GM21786 (cell line): ENCODE results near the gene MYLK.

Experiments used
- ATAC-seq: cut with Tn5 transposase; IDR thresholded peaks from one replicate; pipeline ENCODE4 v1.9.1; 2021; ENCODE audit not compliant: unreplicated experiment

MYLK gene

GRCh38 chr3:123682781-123683504, 201.2 kb downstream of the MYLK start:
- ATAC-seq: no peak

DNA sequence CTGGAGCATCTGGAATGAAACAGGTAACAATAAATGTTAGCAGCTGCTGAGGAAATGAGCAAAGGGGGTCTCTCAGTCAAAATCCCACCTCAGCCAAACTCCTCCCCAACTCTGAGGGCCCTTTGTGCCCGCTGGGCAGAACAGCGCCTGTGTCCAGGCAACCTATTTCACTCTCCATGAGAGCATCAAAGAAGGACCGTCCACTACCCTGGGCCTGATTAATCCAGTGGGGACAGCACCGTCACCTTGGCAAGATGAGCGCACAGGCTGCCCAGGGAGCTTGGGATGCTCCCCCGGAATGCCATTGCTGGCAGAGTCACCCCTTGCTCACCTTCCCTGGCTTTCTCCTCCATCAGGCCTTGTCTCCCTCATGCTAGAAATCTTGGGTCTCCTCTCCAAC, 201.8 kb downstream of the MYLK start:
- ATAC-seq: no peak

DNA sequence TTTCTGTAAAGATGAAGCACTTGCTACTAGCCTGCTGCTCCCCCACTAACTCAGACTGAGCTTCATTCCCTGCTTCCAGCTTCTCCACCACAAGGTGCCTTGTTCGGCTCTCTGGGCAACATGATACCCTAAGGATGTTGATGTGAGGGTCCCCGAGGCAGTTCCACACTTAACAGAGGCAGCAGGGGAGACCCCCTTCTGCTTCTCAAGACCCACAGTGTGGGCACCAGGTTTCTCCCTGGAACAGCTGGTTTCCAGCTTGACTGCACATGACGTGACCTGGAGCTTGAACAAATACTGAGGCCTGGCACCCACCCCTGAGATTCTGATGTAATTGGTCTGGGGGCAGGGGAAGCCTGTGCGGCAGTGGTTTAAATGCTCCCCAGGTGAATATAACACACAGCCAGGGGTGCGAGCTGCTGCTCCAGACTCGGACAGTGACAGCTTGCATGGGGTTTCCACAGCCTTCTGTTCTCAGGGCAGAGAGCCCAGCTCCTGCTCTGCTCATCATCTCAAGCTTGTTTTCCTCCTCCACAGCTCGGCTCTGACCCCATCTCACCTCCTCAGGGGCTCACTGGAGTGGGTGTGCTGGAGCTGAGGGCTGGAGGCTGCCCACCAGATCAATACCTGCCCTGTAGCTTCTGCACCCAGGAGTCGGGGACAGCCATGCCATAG, 204.3 kb downstream of the MYLK start:
- no peak for ATAC-seq

DNA sequence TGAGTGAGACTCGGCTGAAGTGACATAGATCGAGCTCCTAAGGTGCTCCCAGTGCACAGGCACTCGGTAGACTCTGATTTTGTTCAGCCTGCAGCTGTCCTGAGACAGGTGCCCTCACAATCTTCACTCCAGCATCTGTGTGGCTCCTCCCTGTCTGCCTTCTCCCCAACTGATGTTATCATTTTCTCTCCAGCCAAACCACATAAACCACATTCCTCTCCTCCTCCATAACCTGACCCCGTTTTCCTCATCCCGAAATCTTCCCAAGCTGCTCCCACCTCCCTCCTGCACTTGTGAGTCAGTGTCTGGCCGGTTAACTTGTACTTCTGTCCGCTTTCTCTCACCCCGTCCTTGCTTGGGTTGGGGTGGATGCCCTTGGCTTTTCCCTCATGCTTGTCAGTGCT, 206.0 kb downstream of the MYLK start:
- ATAC-seq: no peak

DNA sequence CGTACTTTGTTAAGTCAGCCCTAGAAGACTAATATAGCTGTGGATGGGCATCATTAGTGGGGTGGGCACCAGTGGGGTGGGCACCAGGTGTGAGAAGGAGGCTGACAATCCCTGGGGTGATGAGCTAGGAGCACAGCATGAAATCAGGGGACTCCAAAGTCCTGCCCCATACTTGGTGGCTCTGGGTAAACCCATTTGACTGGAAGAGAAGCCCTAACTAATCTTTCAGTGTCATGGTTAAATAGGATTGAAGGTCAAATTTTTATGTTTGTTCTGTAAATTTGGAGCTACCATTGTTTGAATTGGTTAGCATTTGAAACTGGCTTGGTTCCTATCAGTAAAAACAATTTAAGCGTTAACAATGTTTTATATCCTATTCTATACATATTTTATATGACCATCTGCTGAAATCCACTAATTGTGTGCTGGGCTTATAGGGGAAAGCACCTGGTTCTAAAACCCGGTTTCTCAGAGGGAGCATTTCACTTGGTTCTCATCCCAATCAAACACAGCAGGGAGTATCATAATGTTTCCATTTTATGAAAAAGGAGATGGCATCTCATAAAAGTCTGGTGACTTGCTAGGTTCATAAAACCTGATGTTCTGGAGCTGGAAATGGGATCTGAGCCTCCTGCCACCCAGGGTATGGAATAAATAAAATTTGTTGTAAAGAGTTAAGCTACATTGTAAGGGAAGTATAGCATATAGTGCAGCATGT, 211.5 kb downstream of the MYLK start:
- no peak for ATAC-seq

- no peak for ATAC-seq
Measured at GRCh38 chr3:123670743-123671142, 213.4 kb downstream of the MYLK start.

- no peak for ATAC-seq
Measured at GRCh38 chr3:123668906-123669305, 215.2 kb downstream of the MYLK start.

- ATAC-seq: no peak
Measured at GRCh38 chr3:123667784-123668183, 216.3 kb downstream of the MYLK start.

DNA sequence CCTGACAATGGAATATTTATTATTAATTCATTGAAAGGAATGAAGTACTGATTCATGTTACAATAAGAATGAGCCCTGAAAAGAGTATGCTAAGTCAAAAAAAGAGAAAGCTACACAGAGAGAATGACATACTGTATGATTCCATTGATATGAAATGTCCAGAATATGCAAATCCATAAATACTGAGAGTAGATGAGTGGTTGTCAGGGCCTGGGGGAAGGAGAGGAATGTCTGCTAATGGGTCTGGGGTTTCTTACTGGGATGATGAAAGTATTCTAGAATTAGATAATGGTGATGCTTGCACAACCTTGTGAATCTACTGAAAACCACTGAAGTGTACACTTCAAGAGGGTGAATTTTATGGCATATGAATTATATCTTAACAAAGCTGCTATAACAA, 219.4 kb downstream of the MYLK start:
- no peak for ATAC-seq

DNA sequence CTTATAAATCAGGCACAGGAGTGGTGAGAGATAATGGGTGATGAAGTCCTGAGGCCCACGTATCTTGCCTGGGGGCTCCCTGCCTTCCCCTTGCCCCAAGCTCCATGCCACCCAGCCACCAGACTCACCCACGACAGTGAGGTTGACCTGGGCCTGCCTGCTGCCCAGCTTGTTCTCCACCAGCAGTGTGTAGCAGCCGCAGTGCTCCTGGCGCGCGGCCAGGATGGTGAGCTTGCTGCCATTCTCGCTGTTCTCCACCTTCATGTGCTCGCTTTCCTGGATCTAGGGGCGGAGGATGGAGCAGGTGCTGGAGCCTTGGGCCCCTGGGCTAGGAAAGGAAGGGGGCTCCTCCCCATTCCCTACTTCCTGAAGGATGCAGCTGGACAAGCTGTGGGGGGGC, 220.2 kb downstream of the MYLK start:
- ATAC-seq: no peak

DNA sequence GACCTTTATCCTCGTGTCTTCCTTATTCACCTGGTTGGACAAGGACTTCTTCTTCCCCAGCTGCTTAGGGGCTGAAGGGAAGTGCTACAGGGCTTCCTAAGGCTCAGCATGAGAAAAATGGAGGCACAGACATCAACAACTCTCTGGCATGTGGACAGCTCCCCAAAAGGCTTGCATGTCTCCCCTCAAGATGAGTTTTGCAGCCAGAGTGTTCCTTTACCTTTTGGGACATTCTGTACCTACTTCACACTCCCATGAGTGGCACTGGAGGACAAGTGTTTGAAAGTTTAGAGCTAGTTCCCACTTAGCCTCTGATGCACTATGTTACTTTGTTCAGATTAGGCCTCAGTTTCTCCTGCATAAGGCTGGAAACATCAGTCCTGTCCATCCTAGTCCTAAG, 222.2 kb downstream of the MYLK start:
- no peak for ATAC-seq

DNA sequence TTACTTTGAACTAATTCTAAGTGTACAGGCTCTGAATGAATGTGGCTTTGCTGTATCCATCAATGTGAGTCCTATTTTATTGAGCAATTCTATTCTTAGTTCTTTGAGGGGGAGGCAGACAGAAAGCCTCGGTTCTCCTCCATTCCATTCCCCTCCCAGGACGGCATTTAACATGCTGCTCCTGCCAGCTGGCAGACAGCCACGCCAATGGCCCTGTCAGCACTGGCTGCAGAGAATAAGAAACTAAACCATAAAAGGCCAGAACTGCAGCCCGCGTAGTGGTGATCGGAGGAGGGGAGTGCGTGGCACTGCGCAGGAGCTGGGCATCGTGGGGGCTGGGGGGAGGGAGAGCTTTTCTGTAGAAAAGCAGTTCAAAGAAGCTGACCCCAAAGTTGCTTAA, 223.2 kb downstream of the MYLK start:
- no peak for ATAC-seq

GRCh38 chr3:123660141-123660675, 223.9 kb downstream of the MYLK start:
- no peak for ATAC-seq

DNA sequence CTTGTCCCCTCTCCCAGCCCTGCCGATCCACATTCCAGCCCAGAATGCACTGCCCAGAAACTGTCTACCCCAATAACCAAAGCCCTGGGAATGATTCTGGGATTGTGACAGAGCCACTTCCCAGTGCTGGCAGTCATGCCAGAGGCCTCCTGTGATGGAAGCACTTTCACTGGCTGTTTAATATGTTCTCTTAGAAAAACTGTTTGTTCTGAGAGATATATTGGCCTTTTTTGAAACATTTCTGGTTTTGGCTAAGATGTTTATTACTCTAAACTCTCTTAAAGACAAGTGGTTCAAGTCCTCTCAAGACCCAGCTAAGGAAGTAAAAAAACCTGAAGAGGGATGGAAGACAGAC, 225.3 kb downstream of the MYLK start:
- no peak for ATAC-seq

DNA sequence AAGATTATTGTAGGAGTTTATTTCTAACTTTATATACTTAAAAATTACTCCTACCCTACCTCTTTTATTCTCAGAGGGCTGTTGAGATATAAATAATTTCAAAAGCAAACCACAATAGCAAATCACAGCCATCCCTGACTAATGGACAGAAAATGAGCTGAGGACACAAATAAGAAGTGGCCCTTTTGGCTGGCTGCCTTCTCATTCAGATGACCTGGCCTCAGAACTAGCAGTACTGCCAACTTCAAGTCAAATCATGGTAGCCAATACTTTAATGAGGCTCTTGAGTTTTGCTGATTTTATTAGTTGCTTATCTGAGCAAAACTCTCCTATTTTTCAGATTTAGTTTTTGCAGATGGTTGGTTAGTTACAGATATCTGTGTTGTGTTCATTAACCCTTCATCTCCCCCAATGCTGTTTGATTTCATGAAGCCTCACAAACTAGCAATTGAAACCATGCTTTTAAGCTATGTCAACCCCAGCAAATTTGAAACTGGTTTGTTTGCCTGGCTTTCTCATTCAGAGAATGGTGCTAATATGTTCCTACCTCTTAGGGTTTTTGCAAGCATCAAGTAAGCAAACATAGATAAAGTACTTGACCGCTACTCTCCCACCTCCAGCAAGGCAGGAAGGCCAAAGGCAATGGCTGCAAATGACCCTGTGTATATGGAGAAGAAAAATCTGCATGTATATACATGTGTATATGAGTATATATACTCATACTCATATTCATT, 225.8 kb downstream of the MYLK start:
- no peak for ATAC-seq

DNA sequence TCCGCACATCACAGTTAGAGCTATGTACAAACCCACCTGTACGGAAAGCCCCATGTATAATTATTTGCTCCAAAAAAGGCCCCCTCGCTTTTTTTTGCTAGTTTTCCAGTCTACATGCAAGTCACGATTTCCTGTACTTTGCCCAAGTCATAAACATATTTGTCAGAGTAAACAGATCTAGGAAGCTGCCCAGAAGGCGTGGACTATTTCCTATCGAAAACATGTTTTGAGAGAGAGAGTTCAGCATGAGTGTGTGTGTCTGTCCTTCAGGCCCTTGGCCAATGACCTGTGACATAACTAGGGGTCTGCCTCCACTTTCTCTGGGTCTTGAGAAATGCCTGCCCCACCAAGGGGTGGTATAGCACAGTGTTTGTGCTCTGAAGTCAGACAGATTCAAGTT, 226.6 kb downstream of the MYLK start:
- ATAC-seq: no peak

DNA sequence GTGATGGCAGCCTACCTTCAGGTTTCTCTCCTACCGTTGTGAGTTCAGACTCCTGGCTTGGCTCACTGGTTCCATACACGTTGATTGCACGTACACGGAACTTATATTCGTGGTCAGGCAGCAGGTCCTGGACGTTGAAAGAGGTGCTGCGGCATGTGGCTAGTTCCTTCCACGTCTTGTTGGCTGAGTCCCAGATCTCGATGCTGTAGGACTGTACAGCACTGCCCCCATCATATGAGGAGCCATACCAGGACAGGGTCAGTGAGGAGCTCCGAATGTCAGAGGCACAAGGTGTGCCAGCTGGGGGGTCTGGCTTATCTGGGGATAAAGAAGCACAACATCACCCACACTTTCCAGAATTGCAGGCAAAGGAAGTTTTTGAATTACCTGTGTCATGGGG, 227.0 kb downstream of the MYLK start:
- no peak for ATAC-seq

- ATAC-seq: no peak
Measured at GRCh38 chr3:123656691-123657090, 227.4 kb downstream of the MYLK start.

- no peak for ATAC-seq
Measured at GRCh38 chr3:123656274-123656673, 227.9 kb downstream of the MYLK start.

- no peak for ATAC-seq
Measured at GRCh38 chr3:123655400-123655799, 228.7 kb downstream of the MYLK start.

DNA sequence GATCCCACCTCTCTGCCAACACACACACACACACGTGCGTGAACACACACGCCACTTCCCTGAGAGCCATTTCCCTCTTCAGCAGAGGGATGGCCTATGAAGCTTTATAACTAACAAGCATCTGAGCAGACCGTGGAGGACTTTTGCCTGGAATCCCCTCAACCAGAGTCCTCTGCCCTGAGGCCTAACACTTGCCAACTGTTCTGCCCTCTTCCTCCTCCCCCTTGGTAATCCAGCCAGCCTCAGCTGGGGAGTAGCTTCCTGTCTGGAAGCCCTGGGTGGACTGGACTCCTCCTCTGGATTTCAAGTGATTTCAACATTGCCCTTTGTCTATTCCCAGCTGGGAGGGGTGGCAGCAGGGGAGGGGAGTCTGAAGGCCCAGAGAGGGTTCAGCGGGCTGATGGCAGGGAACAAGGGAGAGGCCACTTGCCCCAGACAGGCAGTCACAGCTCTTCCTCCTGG, 230.9 kb downstream of the MYLK start:
- no peak for ATAC-seq
